Measurements from ENCODE around the gene RPS6KL1. TPM values are rescaled to one million over a fixed set of nuclear protein-coding genes. Genes with fewer than 3 reads are reported as not detected.

The RPS6KL1 gene
- total RNA-seq, 1 experiment from 2014 or later = 33.7 TPM

- DNase-seq (ENCODE audit: low spot score) = no peak
- in situ Hi-C loops (cut with HindIII; ENCODE audit: low sequenced_read_pairs) = no loop called here
These were observed 5.4 kb downstream of the RPS6KL1 start for GRCh38 chr14:74917646-74918081.

GRCh38 chr14:74917178-74917543, 5.9 kb downstream of the RPS6KL1 start:
- in situ Hi-C loops (cut with HindIII; ENCODE audit: low sequenced_read_pairs) = no loop called here
- DNase-seq (ENCODE audit: low spot score) = no peak

GRCh38 chr14:74915826-74916225, 7.2 kb downstream of the RPS6KL1 start:
- in situ Hi-C loops (cut with HindIII; ENCODE audit: low sequenced_read_pairs) = no loop called here
- DNase-seq (ENCODE audit: low spot score) = no peak

GRCh38 chr14:74915426-74915825, 7.6 kb downstream of the RPS6KL1 start:
- in situ Hi-C loops (cut with HindIII; ENCODE audit: low sequenced_read_pairs) = no loop called here
- DNase-seq (ENCODE audit: low spot score) = no peak

- peak; percentile 48 for DNase-seq (ENCODE audit: low spot score)
- in situ Hi-C loops (cut with HindIII; ENCODE audit: low sequenced_read_pairs) = no loop called here
These were observed 9.0 kb downstream of the RPS6KL1 start for GRCh38 chr14:74913986-74914573.

- in situ Hi-C loops (cut with HindIII; ENCODE audit: low sequenced_read_pairs) = no loop called here
These were observed 9.6 kb downstream of the RPS6KL1 start for GRCh38 chr14:74913393-74913910.

GRCh38 chr14:74912801-74913200, 10.3 kb downstream of the RPS6KL1 start:
- DNase-seq (ENCODE audit: low spot score) = no peak
- in situ Hi-C loops (cut with HindIII; ENCODE audit: low sequenced_read_pairs) = no loop called here

More at GRCh38 chr14:74913393-74913910, 9.6 kb downstream of the RPS6KL1 start:
- DNase-seq (ENCODE audit: low spot score) = no peak

GRCh38 chr14:74912111-74912510, 10.9 kb downstream of the RPS6KL1 start:
- in situ Hi-C loops (cut with HindIII; ENCODE audit: low sequenced_read_pairs) = no loop called here
- DNase-seq (ENCODE audit: low spot score) = no peak

- no peak for DNase-seq (ENCODE audit: low spot score)
- in situ Hi-C loops (cut with HindIII; ENCODE audit: low sequenced_read_pairs) = no loop called here
These were observed 11.4 kb downstream of the RPS6KL1 start for GRCh38 chr14:74911704-74912103.

- in situ Hi-C loops (cut with HindIII; ENCODE audit: low sequenced_read_pairs) = no loop called here
- no peak for DNase-seq (ENCODE audit: low spot score)
These were observed 11.8 kb downstream of the RPS6KL1 start for GRCh38 chr14:74911221-74911620.

- in situ Hi-C loops (cut with HindIII; ENCODE audit: low sequenced_read_pairs) = no loop called here
- no peak for DNase-seq (ENCODE audit: low spot score)
These were observed 12.5 kb downstream of the RPS6KL1 start for GRCh38 chr14:74910556-74910955.

- in situ Hi-C loops (cut with HindIII; ENCODE audit: low sequenced_read_pairs) = loop anchor here (5.0 kb wide), 1 partner anchor 53 kb away; no protein-coding TSS in a partner anchor
- no peak for DNase-seq (ENCODE audit: low spot score)
These were observed 13.1 kb downstream of the RPS6KL1 start for GRCh38 chr14:74909911-74910310.

GRCh38 chr14:74909501-74909900, 13.6 kb downstream of the RPS6KL1 start:
- no peak for DNase-seq (ENCODE audit: low spot score)
- in situ Hi-C loops (cut with HindIII; ENCODE audit: low sequenced_read_pairs) = loop anchor here (5.0 kb wide), 1 partner anchor 52 kb away; no protein-coding TSS in a partner anchor

- in situ Hi-C loops (cut with HindIII; ENCODE audit: low sequenced_read_pairs) = loop anchor here (5.0 kb wide), 1 partner anchor 52 kb away; no protein-coding TSS in a partner anchor
- DNase-seq (ENCODE audit: low spot score) = no peak
These were observed 14.2 kb downstream of the RPS6KL1 start for GRCh38 chr14:74908861-74909341.

- in situ Hi-C loops (cut with HindIII; ENCODE audit: low sequenced_read_pairs) = loop anchor here (5.0 kb wide), 1 partner anchor 50 kb away; no protein-coding TSS in a partner anchor
- peak; percentile 42 for DNase-seq (ENCODE audit: low spot score)
These were observed 15.3 kb downstream of the RPS6KL1 start for GRCh38 chr14:74907744-74908143.

GRCh38 chr14:74906925-74907521, 16.0 kb downstream of the RPS6KL1 start:
- no peak for DNase-seq (ENCODE audit: low spot score)

GRCh38 chr14:74905595-74906142, 17.4 kb downstream of the RPS6KL1 start:
- peak; percentile 62 for DNase-seq (ENCODE audit: low spot score)
- in situ Hi-C loops (cut with HindIII; ENCODE audit: low sequenced_read_pairs) = loop anchor here (5.0 kb wide), 1 partner anchor 48 kb away; no protein-coding TSS in a partner anchor

More at GRCh38 chr14:74906925-74907521, 16.0 kb downstream of the RPS6KL1 start:
- in situ Hi-C loops (cut with HindIII; ENCODE audit: low sequenced_read_pairs) = loop anchor here (5.0 kb wide), 1 partner anchor 50 kb away; no protein-coding TSS in a partner anchor

- peak; percentile 19 for DNase-seq (ENCODE audit: low spot score)
- in situ Hi-C loops (cut with HindIII; ENCODE audit: low sequenced_read_pairs) = loop anchor here (5.0 kb wide), 1 partner anchor 48 kb away; no protein-coding TSS in a partner anchor
These were observed 18.2 kb downstream of the RPS6KL1 start for GRCh38 chr14:74904635-74905503.

Measured in G401 (cell line).